Prostate gland (tissue), 2 donors: ENCODE measurements around the gene ZNF148.

Source experiments
- CTCF ChIP-seq, 4 experiments: fragments of 200-600 bp in 2 of 4; fragments of 450-650 bp in 2 of 4; sonication (generic) in 2 of 4; IDR thresholded peaks; 1 replicate in 3 of 4; 2 replicates in 1 of 4; pipeline ENCODE4 v1.5.1; 2016 to 2019; ENCODE audit warnings: antibody characterized with exemption in 4 of 4, mild to moderate bottlenecking in 2 of 4, moderate library complexity in 2 of 4
- POLR2A ChIP-seq: fragments of 450-650 bp; IDR thresholded peaks from one replicate; pipeline ENCODE4 v1.6.1; 2016; ENCODE audit warnings: antibody characterized with exemption, mild to moderate bottlenecking
- POLR2AphosphoS5 ChIP-seq: sonication (generic); formaldehyde crosslinking; IDR thresholded peaks from one replicate; pipeline ENCODE4 v1.6.1; 2017; ENCODE audit warnings: antibody characterized with exemption

GRCh38 chr3:125325746-125326145, 49.4 kb downstream of the ZNF148 start:
- TF ChIP-seq CTCF (IDR thresholded peaks at IDR 0.05) (no peak), POLR2A (no peak), POLR2AphosphoS5 (no peak)
